Panc1 (cell line): ENCODE data around the gene DROSHA.

Experiments used
- POLR2AphosphoS5 ChIP-seq: IDR thresholded peaks from 2 replicates; pipeline ENCODE4 v1.6.1; 2012; ENCODE audit warnings: mild to moderate bottlenecking, low read depth, low read length, moderate library complexity
- SIN3A ChIP-seq: IDR thresholded peaks from 2 replicates; pipeline ENCODE4 v1.6.1; 2012; ENCODE audit warnings: low read depth, mild to moderate bottlenecking, low read length, moderate library complexity, borderline replicate concordance; ENCODE audit not compliant: insufficient read depth
- TF ChIP-seq, protein P1 (sequence below), 2 experiments: IDR thresholded peaks; 2 replicates each; pipeline ENCODE4 v1.6.1; 2011 to 2012; ENCODE audit warnings: low read depth in 2 of 2, control low read depth in 1 of 2, low read length in 1 of 2, mild to moderate bottlenecking in 1 of 2, moderate library complexity in 1 of 2; ENCODE audit not compliant: insufficient read depth in 1 of 2
- TF ChIP-seq, protein P2 (sequence below): fragments of 450-650 bp; IDR thresholded peaks from 2 replicates; pipeline ENCODE4 v1.5.1; 2017; ENCODE audit warnings: mild to moderate bottlenecking

DNA sequence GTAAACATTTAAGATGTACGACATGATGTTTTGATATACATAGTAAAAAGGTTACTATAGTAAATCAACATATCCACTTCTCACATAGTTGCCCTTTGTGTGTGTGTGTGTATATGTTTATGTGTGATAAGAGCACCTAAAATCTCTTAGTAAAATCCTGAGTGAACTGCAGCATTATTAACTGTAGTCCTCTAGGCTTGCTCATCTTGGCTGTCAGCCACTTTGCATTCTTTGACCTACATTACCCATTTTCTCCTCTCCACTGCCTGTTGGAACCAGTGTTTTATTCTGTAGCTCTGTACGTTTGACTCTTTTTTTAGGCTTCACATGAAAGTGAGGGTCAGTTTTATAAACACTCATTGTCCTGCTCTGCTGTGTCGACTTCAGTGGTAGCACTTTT, 24.6 kb upstream of the DROSHA start:
- TF ChIP-seq POLR2AphosphoS5 (no peak), SIN3A (no peak)
- TF ChIP-seq, protein P1, sequence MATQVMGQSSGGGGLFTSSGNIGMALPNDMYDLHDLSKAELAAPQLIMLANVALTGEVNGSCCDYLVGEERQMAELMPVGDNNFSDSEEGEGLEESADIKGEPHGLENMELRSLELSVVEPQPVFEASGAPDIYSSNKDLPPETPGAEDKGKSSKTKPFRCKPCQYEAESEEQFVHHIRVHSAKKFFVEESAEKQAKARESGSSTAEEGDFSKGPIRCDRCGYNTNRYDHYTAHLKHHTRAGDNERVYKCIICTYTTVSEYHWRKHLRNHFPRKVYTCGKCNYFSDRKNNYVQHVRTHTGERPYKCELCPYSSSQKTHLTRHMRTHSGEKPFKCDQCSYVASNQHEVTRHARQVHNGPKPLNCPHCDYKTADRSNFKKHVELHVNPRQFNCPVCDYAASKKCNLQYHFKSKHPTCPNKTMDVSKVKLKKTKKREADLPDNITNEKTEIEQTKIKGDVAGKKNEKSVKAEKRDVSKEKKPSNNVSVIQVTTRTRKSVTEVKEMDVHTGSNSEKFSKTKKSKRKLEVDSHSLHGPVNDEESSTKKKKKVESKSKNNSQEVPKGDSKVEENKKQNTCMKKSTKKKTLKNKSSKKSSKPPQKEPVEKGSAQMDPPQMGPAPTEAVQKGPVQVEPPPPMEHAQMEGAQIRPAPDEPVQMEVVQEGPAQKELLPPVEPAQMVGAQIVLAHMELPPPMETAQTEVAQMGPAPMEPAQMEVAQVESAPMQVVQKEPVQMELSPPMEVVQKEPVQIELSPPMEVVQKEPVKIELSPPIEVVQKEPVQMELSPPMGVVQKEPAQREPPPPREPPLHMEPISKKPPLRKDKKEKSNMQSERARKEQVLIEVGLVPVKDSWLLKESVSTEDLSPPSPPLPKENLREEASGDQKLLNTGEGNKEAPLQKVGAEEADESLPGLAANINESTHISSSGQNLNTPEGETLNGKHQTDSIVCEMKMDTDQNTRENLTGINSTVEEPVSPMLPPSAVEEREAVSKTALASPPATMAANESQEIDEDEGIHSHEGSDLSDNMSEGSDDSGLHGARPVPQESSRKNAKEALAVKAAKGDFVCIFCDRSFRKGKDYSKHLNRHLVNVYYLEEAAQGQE (IDR thresholded peaks at IDR 0.05; ENCODE audit: insufficient read depth in 1 of 2, low read depth in 2 of 2, low read length in 1 of 2), result no peak
- TF ChIP-seq, protein P2, sequence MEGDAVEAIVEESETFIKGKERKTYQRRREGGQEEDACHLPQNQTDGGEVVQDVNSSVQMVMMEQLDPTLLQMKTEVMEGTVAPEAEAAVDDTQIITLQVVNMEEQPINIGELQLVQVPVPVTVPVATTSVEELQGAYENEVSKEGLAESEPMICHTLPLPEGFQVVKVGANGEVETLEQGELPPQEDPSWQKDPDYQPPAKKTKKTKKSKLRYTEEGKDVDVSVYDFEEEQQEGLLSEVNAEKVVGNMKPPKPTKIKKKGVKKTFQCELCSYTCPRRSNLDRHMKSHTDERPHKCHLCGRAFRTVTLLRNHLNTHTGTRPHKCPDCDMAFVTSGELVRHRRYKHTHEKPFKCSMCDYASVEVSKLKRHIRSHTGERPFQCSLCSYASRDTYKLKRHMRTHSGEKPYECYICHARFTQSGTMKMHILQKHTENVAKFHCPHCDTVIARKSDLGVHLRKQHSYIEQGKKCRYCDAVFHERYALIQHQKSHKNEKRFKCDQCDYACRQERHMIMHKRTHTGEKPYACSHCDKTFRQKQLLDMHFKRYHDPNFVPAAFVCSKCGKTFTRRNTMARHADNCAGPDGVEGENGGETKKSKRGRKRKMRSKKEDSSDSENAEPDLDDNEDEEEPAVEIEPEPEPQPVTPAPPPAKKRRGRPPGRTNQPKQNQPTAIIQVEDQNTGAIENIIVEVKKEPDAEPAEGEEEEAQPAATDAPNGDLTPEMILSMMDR, result no peak
